ENCODE data around the gene AP5S1.
A peak's percentile ranks its signal among the peaks of the same experiment; 100 is the strongest.

The AP5S1 gene

DNA sequence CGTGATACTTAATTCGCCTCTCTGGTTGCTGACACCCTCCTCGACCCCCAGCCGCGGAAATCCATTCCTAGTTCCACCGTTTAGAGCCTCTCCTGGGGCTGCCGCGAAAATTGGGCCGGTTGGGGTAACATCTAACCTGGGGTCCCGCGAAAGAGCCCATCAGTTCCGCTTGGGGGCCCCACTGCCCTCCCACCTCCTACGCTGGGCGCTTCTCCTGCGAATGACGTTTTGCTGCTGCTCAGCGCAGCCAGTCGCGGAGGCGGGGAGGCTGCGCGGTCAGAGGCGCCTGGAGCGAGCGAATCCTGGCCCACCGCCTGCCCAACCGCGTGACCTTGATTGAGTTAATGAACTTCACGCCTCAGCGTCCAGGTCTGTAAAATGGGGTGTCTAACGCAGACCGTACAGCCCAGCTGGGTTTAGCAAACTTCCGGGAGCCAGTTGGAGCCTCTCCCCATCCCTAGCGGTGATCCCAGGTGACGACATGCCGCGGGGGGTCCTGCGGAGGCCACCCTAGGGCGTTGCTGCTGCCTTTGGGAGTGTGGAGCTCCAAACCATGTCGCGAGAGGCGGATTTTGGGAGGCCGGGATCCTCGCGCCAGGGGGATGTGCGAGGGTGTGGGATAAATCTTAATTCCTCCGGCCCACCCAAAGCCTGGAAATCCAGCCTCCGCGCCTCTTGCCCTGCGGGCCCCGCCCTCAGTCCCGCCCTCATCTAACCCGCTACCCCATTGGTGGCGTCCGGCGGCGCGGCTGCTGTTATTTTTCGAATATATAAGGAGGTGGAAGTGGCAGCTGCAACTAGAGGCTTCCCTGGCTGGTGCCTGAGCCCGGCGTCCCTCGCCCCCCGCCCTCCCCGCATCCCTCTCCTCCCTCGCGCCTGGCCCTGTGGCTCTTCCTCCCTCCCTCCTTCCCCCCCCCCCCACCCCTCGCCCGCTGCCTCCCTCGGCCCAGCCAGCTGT is 24.6 kb upstream of the AP5S1 start, which contains the start of gene CDC25B:
Gene CDC25B (plus strand): TSS at position 800 of the 958 bp plus-strand sequence. CDS start 222 bp downstream, outside the sequence.
- no peak for TF ChIP-seq FOXP2 (optimal IDR thresholded peaks at IDR 0.05; ENCODE audit: borderline replicate concordance, extremely low read depth, extremely low read length, insufficient read depth)
- TF ChIP-seq POLR2AphosphoS5 (IDR thresholded peaks at IDR 0.05; ENCODE audit: low read depth, low read length), result peak; percentile 76
- TF ChIP-seq SIN3A (IDR thresholded peaks at IDR 0.05; ENCODE audit: borderline replicate concordance, insufficient read depth, low read length), result 0 out of 2 replicates have a peak, but pooled peaks have one; percentile 35
- 0 out of 2 replicates have a peak, but pooled peaks have one; percentile 40 for TF ChIP-seq TAF1 (IDR thresholded peaks at IDR 0.05; ENCODE audit: borderline replicate concordance, insufficient read depth, low read length)
- TF ChIP-seq, protein P1, sequence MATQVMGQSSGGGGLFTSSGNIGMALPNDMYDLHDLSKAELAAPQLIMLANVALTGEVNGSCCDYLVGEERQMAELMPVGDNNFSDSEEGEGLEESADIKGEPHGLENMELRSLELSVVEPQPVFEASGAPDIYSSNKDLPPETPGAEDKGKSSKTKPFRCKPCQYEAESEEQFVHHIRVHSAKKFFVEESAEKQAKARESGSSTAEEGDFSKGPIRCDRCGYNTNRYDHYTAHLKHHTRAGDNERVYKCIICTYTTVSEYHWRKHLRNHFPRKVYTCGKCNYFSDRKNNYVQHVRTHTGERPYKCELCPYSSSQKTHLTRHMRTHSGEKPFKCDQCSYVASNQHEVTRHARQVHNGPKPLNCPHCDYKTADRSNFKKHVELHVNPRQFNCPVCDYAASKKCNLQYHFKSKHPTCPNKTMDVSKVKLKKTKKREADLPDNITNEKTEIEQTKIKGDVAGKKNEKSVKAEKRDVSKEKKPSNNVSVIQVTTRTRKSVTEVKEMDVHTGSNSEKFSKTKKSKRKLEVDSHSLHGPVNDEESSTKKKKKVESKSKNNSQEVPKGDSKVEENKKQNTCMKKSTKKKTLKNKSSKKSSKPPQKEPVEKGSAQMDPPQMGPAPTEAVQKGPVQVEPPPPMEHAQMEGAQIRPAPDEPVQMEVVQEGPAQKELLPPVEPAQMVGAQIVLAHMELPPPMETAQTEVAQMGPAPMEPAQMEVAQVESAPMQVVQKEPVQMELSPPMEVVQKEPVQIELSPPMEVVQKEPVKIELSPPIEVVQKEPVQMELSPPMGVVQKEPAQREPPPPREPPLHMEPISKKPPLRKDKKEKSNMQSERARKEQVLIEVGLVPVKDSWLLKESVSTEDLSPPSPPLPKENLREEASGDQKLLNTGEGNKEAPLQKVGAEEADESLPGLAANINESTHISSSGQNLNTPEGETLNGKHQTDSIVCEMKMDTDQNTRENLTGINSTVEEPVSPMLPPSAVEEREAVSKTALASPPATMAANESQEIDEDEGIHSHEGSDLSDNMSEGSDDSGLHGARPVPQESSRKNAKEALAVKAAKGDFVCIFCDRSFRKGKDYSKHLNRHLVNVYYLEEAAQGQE (IDR thresholded peaks at IDR 0.05; ENCODE audit: insufficient read depth in 1 of 2, low read depth in 2 of 2, low read length in 2 of 2), result no peak

DNA sequence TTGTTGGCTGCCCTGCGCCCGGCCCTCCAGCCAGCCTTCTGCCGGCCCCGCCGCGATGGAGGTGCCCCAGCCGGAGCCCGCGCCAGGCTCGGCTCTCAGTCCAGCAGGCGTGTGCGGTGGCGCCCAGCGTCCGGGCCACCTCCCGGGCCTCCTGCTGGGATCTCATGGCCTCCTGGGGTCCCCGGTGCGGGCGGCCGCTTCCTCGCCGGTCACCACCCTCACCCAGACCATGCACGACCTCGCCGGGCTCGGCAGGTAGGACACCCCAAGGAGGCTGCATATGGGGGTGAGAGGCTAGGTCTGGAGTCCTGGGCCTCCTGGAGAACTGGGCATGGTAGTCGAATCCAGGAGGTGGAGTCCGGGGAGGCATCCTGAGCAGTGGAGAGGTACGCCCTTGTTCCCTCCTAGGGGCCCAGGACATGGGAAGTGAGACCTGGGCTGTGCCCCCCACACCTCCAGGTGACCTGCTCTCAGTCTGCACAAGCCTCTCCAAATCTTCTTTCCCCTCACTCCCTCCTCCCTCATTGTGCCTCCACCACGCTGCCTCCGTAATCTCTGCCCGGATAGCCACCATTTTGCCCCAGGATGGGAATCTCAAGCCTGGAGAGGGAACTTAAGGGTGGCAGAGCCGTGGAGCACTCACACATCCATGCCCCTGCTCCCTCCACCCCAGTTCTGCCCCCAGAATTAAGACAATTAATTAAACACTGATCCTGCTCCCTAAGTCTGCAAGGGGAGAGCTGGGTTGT is 23.7 kb upstream of the AP5S1 start:
- TF ChIP-seq POLR2AphosphoS5 (IDR thresholded peaks at IDR 0.05; ENCODE audit: low read depth, low read length) (no peak), TAF1 (IDR thresholded peaks at IDR 0.05; ENCODE audit: borderline replicate concordance, insufficient read depth, low read length) (no peak), FOXP2 (optimal IDR thresholded peaks at IDR 0.05; ENCODE audit: borderline replicate concordance, extremely low read depth, extremely low read length, insufficient read depth) (no peak), SIN3A (IDR thresholded peaks at IDR 0.05; ENCODE audit: borderline replicate concordance, insufficient read depth, low read length) (no peak)
- TF ChIP-seq, protein P1 (IDR thresholded peaks at IDR 0.05; ENCODE audit: insufficient read depth in 1 of 2, low read depth in 2 of 2, low read length in 2 of 2), result no peak

GRCh38 chr20:3797226-3797545 is 23.2 kb upstream of the AP5S1 start:
- no peak for TF ChIP-seq SIN3A (IDR thresholded peaks at IDR 0.05; ENCODE audit: borderline replicate concordance, insufficient read depth, low read length)
- no peak for TF ChIP-seq TAF1 (IDR thresholded peaks at IDR 0.05; ENCODE audit: borderline replicate concordance, insufficient read depth, low read length)
- TF ChIP-seq, protein P1 (IDR thresholded peaks at IDR 0.05; ENCODE audit: insufficient read depth in 1 of 2, low read depth in 2 of 2, low read length in 2 of 2), result no peak
- no peak for TF ChIP-seq POLR2AphosphoS5 (IDR thresholded peaks at IDR 0.05; ENCODE audit: low read depth, low read length)
- TF ChIP-seq FOXP2 (optimal IDR thresholded peaks at IDR 0.05; ENCODE audit: borderline replicate concordance, extremely low read depth, extremely low read length, insufficient read depth), result no peak

DNA sequence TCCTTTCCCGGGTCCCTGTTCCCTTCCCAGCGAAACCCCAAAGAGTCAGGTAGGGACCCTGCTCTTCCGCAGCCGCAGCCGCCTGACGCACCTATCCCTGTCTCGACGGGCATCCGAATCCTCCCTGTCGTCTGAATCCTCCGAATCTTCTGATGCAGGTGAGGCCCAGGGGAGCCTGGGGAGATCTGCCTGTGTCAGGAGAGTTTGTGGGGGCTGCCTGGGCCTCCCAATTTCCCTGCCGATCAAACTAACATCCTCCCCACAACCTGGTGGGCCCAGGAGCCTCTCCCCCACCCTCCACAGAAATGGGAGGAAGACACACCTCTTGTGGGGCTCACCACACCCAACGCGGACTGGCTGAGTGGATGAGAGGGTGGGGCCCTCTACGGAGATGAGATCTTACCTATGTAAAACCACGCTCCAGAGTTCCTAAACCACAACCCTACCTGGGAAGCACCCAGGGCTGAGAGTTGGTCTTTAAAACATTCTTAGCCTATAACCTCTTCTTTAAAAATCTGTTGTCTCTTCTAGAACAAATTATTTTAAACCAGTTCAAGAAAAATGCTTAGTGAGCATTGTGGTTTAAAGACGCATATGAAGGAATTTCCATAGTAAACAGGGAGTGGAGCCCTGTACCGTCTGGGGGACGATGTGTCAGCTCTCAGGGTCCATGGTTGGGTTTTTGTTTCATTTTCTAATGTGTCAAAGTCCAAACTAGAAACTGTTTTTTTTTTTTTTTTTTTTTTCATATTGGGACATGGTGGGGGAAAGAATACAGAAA is 22.6 kb upstream of the AP5S1 start:
- no peak for TF ChIP-seq SIN3A (IDR thresholded peaks at IDR 0.05; ENCODE audit: borderline replicate concordance, insufficient read depth, low read length)
- no peak for TF ChIP-seq POLR2AphosphoS5 (IDR thresholded peaks at IDR 0.05; ENCODE audit: low read depth, low read length)
- no peak for TF ChIP-seq TAF1 (IDR thresholded peaks at IDR 0.05; ENCODE audit: borderline replicate concordance, insufficient read depth, low read length)
- no peak for TF ChIP-seq FOXP2 (optimal IDR thresholded peaks at IDR 0.05; ENCODE audit: borderline replicate concordance, extremely low read depth, extremely low read length, insufficient read depth)
